Measurements from ENCODE around the gene FAM163B. TPM values are rescaled to one million over a fixed set of nuclear protein-coding genes. Genes with fewer than 3 reads are reported as not detected.
A peak's percentile ranks its signal among the peaks of the same experiment; 100 is the strongest.

Gene FAM163B
- total and polyA plus RNA-seq, 8 donors, result 0.23 to 2.7 (median 1.7) TPM; not detected in 1

GRCh38 chr9:133580419-133580738 lies 28.8 kb downstream of the FAM163B start:
- H3K36me3 ChIP-seq, result no peaks in the 10 kb centered on the region
- no peak overlapping the region for H3K4me3 ChIP-seq
- ATAC-seq (no peak), DNase-seq (no peak)
- H3K27ac ChIP-seq, result no peak overlapping the region
- peaks cover 0 to 4% of the 10 kb centered on the region in 2 donors for H3K4me1 ChIP-seq
- H3K27me3 ChIP-seq, result peaks cover 7 to 52% of the 10 kb centered on the region in 2 donors
- intact Hi-C loops (cut with DNase I), result no loop called here
- TF ChIP-seq CTCF (IDR thresholded peaks at IDR 0.05), result no peak
- no peaks in the 10 kb centered on the region for H3K9me3 ChIP-seq

- Histone ChIP-seq H3K9me3 (no peaks in the 10 kb centered on the region), H3K36me3 (no peaks in the 10 kb centered on the region), H3K4me3 (no peak overlapping the region), H3K27me3 (peaks cover under 1 to 46% of the 10 kb centered on the region in 2 donors), H3K27ac (no peak overlapping the region), H3K4me1 (peaks cover 0 to 2% of the 10 kb centered on the region in 2 donors)
- TF ChIP-seq CTCF (IDR thresholded peaks at IDR 0.05), result no peak
- ATAC-seq (no peak), DNase-seq (peak in 1 of 4 donors; percentile 69)
- intact Hi-C loops (cut with DNase I), result no loop called here
These were observed 29.4 kb downstream of the FAM163B start for GRCh38 chr9:133579601-133580418.

GRCh38 chr9:133578524-133579441 lies 30.4 kb downstream of the FAM163B start:
- Histone ChIP-seq H3K27me3 (peaks cover 0 to 36% of the 10 kb centered on the region in 2 donors), H3K36me3 (no peaks in the 10 kb centered on the region), H3K4me3 (no peak overlapping the region), H3K9me3 (no peaks in the 10 kb centered on the region), H3K4me1 (no peaks in the 10 kb centered on the region), H3K27ac (no peak overlapping the region)
- ATAC-seq (no peak), DNase-seq (peak in 1 of 4 donors; percentile 80)
- intact Hi-C loops (cut with DNase I), result no loop called here
- no peak for TF ChIP-seq CTCF (IDR thresholded peaks at IDR 0.05)

- H3K27me3 ChIP-seq, result peaks cover 0 to 33% of the 10 kb centered on the region in 2 donors
- intact Hi-C loops (cut with DNase I), result no loop called here
- peaks cover 3 to 4% of the 10 kb centered on the region in 2 donors for H3K4me1 ChIP-seq
- no peak overlapping the region for H3K27ac ChIP-seq
- ATAC-seq, result no peak
- no peaks in the 10 kb centered on the region for H3K9me3 ChIP-seq
- no peak for TF ChIP-seq CTCF (IDR thresholded peaks at IDR 0.05)
- no peak overlapping the region for H3K4me3 ChIP-seq
- DNase-seq, result peak in 1 of 4 donors; percentile 32
- no peaks in the 10 kb centered on the region for H3K36me3 ChIP-seq
These were observed 31.5 kb downstream of the FAM163B start for GRCh38 chr9:133577737-133578112.

All from left lung (tissue), 10 donors.